GM19043 (cell line): ENCODE measurements around the gene SETBP1.

Experiments
- ATAC-seq: cut with Tn5 transposase; IDR thresholded peaks from one replicate; pipeline ENCODE4 v1.9.1; 2021; ENCODE audit warnings: low read depth; ENCODE audit not compliant: unreplicated experiment

SETBP1 gene

GRCh38 chr18:44988821-44989587, 308.3 kb downstream of the SETBP1 start:
- no peak for ATAC-seq

GRCh38 chr18:44996261-44996660, 315.6 kb downstream of the SETBP1 start:
- no peak for ATAC-seq

- ATAC-seq, result no peak
Observed at GRCh38 chr18:44997174-44997573, 316.5 kb downstream of the SETBP1 start.

GRCh38 chr18:44998360-44998759, 317.7 kb downstream of the SETBP1 start:
- no peak for ATAC-seq

- no peak for ATAC-seq
Observed at GRCh38 chr18:45004546-45005080, 323.9 kb downstream of the SETBP1 start.

- ATAC-seq, result no peak
Observed at GRCh38 chr18:45006934-45007333, 326.2 kb downstream of the SETBP1 start.

GRCh38 chr18:45007531-45007930, 326.8 kb downstream of the SETBP1 start:
- no peak for ATAC-seq

- ATAC-seq, result no peak
Observed at GRCh38 chr18:45008694-45009413, 328.2 kb downstream of the SETBP1 start.

- no peak for ATAC-seq
Observed at GRCh38 chr18:45009756-45010155, 329.1 kb downstream of the SETBP1 start.

GRCh38 chr18:45012286-45012685, 331.6 kb downstream of the SETBP1 start:
- ATAC-seq, result no peak

- no peak for ATAC-seq
Observed at GRCh38 chr18:45014047-45014501, 333.4 kb downstream of the SETBP1 start.

GRCh38 chr18:45015788-45016128, 335.1 kb downstream of the SETBP1 start:
- no peak for ATAC-seq

- no peak for ATAC-seq
Observed at GRCh38 chr18:45019469-45019868, 338.8 kb downstream of the SETBP1 start.

GRCh38 chr18:45023519-45023918, 342.8 kb downstream of the SETBP1 start:
- ATAC-seq, result no peak

GRCh38 chr18:45024357-45025088, 343.8 kb downstream of the SETBP1 start:
- ATAC-seq, result no peak

- no peak for ATAC-seq
Observed at GRCh38 chr18:45025089-45025450, 344.4 kb downstream of the SETBP1 start.

GRCh38 chr18:45026162-45026561, 345.5 kb downstream of the SETBP1 start:
- ATAC-seq, result no peak

GRCh38 chr18:45034179-45034578, 353.5 kb downstream of the SETBP1 start:
- ATAC-seq, result no peak

GRCh38 chr18:45037618-45038017, 356.9 kb downstream of the SETBP1 start:
- ATAC-seq, result no peak

- no peak for ATAC-seq
Observed at GRCh38 chr18:45039376-45039775, 358.7 kb downstream of the SETBP1 start.

- no peak for ATAC-seq
Observed at GRCh38 chr18:45040879-45041278, 360.2 kb downstream of the SETBP1 start.
